Fibroblast of mammary gland (primary cell): ENCODE measurements around the gene IGFL4.
A peak's percentile ranks its signal among the peaks of the same experiment; 100 is the strongest.

ENCODE experiments used
- DNase-seq: peaks from one replicate; pipeline ENCODE4 v3.0.0-alpha.2; 2010; ENCODE audit warnings: low read depth
- H3K4me3 ChIP-seq: 2 replicates; pipeline ENCODE4 v1.5.1; 2011; ENCODE audit warnings: low read depth, mild to moderate bottlenecking, low read length, moderate library complexity; ENCODE audit not compliant: control insufficient read depth
- CTCF ChIP-seq: conservative IDR thresholded peaks from 2 replicates; pipeline ENCODE4 v1.5.1; 2011; ENCODE audit warnings: low read depth, low read length, inconsistent platforms; ENCODE audit not compliant: control insufficient read depth, insufficient read depth

IGFL4 gene

GRCh38 chr19:46009530-46010510 lies 31.0 kb downstream of the IGFL4 start:
- TF ChIP-seq CTCF: peak; percentile 68
- peak; percentile 66 for DNase-seq
- no peak overlapping the region for H3K4me3 ChIP-seq

GRCh38 chr19:46006411-46006810 lies 34.4 kb downstream of the IGFL4 start:
- DNase-seq: no peak
- TF ChIP-seq CTCF: no peak
- no peak overlapping the region for H3K4me3 ChIP-seq

GRCh38 chr19:46002678-46003275 lies 38.0 kb downstream of the IGFL4 start:
- no peak for TF ChIP-seq CTCF
- H3K4me3 ChIP-seq: no peak overlapping the region
- DNase-seq: no peak

GRCh38 chr19:46000491-46001246 lies 40.1 kb downstream of the IGFL4 start:
- no peak for TF ChIP-seq CTCF
- H3K4me3 ChIP-seq: peak overlapping the region; percentile 4
- DNase-seq: peak; percentile 5

- peak; percentile 51 for DNase-seq
- no peak for TF ChIP-seq CTCF
- no peak overlapping the region for H3K4me3 ChIP-seq
Observed at GRCh38 chr19:45999653-46000121, 41.1 kb downstream of the IGFL4 start.

- no peak for DNase-seq
- TF ChIP-seq CTCF: no peak
- no peak overlapping the region for H3K4me3 ChIP-seq
Observed at GRCh38 chr19:45998834-45999233, 42.0 kb downstream of the IGFL4 start.
